ENCODE measurements around the gene STK11.

DNA sequence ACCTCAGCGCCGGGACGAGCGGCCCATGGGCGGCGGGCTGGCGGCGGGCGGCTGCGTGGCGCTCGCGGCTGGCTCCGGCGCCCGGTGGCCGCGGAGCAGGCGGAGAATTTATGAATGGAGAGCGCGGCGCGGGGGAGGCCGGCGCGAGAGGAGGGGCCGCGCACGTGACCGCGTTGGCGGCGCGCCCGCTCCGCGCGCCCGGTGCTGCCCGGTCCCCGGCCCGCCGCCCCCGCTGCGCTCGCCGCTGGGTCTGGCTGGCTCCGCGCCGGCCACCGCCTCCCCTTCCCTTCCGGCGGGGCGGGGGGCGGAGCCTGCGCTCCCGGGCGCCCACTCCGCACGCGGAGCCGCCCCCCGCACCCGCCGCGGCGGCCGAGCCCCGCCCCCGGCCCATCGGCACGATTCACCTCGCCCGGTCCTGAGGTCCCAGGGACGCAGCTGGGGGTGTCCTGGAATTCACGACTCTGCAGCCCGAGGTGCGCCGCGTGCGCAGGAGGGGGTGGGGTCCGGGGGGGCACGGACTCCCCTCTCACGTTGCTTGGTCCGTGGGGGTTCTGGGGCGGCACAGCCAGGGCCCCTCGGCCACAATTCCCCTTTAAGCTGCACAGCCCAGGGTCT lies 32.3 kb downstream of the STK11 start, which contains the start of gene CBARP:
- TF ChIP-seq NFIC (IDR thresholded peaks at IDR 0.05), result no peak; the same call in 1 of the 2 replicates
- no peak for TF ChIP-seq CREB1 (IDR thresholded peaks at IDR 0.05; ENCODE audit: low read depth)
- TF ChIP-seq RAD21 (IDR thresholded peaks at IDR 0.05; ENCODE audit: low read depth), result no peak
- no peak; the same call in 1 of the 2 replicates for TF ChIP-seq TAF1 (IDR thresholded peaks at IDR 0.05; ENCODE audit: low read depth)
- TF ChIP-seq, protein P1, sequence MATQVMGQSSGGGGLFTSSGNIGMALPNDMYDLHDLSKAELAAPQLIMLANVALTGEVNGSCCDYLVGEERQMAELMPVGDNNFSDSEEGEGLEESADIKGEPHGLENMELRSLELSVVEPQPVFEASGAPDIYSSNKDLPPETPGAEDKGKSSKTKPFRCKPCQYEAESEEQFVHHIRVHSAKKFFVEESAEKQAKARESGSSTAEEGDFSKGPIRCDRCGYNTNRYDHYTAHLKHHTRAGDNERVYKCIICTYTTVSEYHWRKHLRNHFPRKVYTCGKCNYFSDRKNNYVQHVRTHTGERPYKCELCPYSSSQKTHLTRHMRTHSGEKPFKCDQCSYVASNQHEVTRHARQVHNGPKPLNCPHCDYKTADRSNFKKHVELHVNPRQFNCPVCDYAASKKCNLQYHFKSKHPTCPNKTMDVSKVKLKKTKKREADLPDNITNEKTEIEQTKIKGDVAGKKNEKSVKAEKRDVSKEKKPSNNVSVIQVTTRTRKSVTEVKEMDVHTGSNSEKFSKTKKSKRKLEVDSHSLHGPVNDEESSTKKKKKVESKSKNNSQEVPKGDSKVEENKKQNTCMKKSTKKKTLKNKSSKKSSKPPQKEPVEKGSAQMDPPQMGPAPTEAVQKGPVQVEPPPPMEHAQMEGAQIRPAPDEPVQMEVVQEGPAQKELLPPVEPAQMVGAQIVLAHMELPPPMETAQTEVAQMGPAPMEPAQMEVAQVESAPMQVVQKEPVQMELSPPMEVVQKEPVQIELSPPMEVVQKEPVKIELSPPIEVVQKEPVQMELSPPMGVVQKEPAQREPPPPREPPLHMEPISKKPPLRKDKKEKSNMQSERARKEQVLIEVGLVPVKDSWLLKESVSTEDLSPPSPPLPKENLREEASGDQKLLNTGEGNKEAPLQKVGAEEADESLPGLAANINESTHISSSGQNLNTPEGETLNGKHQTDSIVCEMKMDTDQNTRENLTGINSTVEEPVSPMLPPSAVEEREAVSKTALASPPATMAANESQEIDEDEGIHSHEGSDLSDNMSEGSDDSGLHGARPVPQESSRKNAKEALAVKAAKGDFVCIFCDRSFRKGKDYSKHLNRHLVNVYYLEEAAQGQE (IDR thresholded peaks at IDR 0.05; ENCODE audit: low read depth), result no peak
- peak; percentile 88 for TF ChIP-seq ZBTB7A (IDR thresholded peaks at IDR 0.05; ENCODE audit: low read depth)
- no peak for TF ChIP-seq CEBPB (IDR thresholded peaks at IDR 0.05)
- TF ChIP-seq, protein P2, sequence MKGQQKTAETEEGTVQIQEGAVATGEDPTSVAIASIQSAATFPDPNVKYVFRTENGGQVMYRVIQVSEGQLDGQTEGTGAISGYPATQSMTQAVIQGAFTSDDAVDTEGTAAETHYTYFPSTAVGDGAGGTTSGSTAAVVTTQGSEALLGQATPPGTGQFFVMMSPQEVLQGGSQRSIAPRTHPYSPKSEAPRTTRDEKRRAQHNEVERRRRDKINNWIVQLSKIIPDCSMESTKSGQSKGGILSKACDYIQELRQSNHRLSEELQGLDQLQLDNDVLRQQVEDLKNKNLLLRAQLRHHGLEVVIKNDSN (IDR thresholded peaks at IDR 0.05), result peak; percentile 85
- no peak for TF ChIP-seq TCF12 (IDR thresholded peaks at IDR 0.05; ENCODE audit: low read depth)
- TF ChIP-seq, protein P3, sequence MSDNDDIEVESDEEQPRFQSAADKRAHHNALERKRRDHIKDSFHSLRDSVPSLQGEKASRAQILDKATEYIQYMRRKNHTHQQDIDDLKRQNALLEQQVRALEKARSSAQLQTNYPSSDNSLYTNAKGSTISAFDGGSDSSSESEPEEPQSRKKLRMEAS (IDR thresholded peaks at IDR 0.05), result no peak

All from Ishikawa (cell line).